GM18909 (cell line): ENCODE measurements around the gene TRIM47.

Experiments used
- ATAC-seq: cut with Tn5 transposase; IDR thresholded peaks from one replicate; pipeline ENCODE4 v1.9.1; 2021; ENCODE audit warnings: mild to moderate bottlenecking; ENCODE audit not compliant: unreplicated experiment, poor library complexity

Gene TRIM47

DNA sequence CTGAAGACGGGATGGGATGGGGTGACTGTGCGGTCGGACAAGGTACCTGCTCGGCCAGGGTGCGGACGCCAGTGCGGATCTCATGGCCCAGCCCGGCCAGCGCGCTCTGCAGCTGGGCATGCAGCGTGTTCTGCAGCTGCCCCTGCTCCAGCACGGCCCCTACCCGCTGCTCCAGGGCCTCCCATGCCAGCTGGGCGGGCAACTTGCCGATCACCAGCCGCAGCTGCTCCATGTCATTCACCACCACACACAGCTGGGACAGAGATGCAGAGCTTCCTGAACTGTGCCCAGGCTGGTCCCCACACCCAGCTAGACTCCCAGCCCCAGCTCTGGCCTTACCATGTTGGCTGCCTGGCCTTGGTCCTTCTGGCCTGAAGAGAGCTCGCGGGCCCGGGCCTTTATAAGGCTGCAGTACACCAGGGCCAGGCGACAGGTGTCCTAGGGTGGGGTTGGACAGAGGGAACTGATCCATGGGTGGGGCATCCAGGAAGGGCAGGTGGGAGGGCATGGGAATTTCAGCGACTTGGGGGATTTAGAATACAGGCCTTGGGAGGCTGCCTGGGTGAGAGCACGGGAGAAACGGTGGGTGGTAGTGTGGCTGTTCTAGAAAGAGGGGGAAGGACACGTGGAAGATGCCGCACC, 44.0 kb downstream of the TRIM47 start:
- ATAC-seq: no peak

DNA sequence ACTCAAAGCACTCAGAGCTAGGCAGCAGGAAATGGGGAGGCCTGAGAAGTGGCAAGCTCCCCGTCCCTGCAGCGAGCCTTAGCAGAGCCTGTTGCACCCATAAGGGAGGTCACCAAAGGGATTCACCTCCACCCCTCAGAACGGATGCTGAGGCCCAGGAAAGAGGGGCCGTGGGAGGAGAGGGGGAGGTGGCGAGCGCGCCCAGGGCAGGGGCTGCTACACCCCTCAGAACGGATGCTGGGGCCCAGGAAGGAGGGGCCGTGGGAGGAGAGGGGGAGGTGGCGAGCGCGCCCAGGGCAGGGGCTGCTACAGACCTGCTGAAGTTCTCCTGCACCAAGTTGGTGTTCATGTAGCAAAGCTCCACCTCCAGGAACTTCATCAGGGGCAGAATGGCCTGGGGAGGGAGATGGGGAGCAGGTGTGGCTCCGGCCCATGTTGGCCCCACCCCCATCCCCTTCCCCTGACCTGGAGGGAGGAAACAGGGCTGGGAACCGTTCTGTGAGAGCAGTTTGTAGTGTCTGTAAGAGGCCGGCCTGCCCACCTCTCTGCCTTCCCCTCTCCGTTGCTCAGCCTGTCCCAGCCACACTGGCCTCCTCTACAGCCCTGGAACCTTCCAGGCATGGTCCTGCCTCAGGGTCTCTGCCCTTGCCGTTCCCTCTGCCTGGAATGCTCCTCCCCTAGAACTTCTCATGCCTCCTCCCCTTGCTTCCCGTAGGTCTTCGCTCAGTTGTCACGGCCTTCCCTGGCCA, 45.6 kb downstream of the TRIM47 start:
- ATAC-seq: no peak

DNA sequence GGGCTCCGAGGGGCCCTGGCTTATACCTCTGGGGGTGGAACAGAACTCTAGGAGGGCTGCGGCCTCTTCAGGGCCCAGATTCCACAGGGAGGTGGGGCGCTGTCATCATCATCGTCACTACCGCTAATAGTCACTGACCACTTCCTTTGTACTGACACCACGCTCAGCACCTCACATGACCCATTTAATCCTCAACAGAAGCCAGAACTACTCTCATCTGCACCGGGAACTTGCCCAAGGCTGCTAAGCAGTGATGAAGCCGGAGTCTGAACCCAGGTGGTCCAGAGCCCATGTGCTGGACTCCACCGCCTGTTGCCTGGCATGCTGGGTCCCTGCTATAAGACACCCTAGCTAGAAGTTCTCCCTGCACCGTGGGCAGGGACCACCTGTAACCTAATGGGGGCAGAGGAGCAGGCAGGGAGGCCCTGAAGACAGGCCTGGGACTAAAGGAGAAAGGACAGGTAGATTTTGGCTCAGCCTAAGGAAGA, 46.2 kb downstream of the TRIM47 start:
- ATAC-seq: no peak

DNA sequence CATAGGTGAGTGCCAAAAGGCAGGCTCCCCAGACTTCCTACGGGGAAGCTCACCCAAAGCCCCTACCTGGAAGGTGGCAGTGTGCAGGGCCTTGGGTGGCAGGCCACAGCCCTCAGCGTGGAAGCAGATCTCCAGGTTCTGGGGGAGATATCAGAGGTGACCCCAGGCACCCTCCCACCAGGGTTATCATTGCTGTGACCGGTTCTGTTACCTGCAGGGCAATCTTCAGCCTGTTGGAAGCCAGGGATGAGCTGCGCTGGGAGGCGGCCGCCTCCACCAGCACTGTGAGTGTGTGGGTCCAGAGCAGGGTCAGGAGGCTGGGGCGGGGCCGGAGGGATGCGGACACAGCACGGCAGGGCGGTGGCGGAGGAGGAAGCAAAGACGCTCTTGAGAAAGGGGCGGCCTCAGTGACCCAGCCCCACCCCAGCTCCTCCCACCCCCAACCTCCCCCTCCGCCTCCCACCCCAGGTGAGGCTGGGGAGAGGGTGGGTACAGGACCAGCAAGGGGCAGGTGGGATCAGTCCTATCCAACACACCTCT, 47.3 kb downstream of the TRIM47 start:
- no peak for ATAC-seq

DNA sequence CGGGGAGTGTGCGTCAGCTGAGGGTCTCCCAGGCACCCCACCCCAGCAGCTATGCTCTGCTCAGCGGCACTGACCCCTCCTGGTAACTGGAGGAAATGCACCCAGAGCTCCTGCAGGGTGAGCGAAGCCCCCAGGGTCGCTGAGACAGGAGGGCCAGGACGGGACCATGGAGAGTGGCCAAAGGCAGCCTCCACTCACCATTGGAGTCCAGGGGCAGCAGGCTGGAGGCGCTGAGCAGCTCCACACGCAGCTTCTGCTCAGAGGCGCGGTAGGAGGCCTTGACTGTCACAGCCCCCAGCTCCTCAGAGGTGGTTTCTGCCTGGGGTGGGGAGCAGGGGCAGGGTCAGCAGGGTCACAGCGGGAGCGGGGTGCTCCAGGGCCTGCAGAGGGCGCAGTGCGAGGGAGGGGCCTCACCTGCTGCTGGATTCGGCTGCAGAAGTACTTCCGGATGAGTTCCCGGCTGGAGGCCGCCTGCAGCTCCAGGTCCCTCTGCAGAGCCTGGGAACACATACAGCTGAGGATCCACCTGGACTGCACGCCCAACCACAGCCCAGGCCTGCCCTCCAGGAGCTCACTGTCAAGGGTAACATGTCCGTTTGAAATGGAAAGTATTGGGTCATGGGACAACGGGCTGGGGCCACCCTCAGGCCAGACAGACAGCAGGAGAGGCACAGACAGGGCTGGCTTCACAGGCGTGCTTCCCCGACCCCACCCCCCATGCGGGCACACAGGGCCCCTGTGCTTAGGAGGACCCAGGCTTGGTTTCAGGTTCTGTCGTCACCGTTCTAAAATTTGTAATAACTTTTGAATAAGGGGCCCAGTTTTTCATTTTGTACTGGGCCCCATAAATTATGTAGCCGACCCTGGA, 48.0 kb downstream of the TRIM47 start:
- ATAC-seq: no peak

DNA sequence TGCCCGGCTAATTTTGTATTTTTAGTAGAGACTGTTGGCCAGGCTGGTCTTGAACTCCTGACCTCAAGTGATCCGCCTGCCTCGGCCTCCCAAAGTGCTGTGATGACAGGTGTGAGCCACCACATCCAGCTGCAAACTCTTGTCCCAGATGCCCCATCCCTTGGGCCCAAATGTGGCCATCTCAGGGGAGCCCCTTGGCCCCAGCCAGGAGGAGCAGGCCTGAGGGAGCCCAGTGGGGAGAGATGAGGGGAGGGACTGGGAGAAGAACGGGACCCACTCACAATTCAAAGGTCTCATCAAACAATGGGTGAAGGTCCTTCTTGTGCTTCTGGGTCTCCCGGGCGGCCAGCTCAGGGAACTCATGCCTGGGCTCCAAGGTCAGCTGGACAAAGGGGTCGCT, 48.6 kb downstream of the TRIM47 start:
- no peak for ATAC-seq

DNA sequence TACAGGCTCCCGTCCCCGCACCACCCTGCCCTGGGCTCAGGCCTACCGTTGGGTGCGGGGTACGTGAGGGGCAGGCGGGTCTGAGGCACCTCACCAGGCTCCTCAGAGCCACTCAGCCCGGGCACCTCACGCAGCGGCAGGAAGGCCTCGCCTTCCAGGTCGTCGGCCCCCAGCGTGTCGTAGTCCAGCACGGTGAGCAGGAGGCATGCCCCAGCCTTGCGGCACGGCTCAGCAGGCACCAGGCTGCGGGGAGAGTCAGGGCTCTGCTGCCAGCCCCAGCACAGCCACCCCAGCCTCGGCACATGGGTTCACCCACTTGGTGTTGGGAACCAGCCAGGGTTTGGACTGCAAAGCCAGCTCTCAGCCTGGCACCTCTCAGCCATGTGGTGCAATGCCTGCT, 49.6 kb downstream of the TRIM47 start:
- no peak for ATAC-seq

DNA sequence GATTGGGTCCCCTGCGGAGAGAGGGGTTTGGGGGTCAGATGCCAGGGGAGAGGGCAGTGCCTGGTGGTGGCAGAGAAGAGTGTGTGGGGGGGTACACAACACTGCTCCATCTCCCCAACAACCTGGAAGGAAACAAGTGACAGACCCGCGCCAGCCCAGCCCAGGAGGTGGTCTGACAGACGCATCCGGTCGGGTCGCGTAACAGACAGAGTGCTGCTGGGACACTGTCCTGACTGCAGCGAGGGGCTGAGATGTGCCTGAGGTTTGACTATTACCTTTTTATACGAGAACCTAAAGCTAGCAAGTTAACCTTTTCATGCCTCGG, 50.3 kb downstream of the TRIM47 start:
- ATAC-seq: no peak

DNA sequence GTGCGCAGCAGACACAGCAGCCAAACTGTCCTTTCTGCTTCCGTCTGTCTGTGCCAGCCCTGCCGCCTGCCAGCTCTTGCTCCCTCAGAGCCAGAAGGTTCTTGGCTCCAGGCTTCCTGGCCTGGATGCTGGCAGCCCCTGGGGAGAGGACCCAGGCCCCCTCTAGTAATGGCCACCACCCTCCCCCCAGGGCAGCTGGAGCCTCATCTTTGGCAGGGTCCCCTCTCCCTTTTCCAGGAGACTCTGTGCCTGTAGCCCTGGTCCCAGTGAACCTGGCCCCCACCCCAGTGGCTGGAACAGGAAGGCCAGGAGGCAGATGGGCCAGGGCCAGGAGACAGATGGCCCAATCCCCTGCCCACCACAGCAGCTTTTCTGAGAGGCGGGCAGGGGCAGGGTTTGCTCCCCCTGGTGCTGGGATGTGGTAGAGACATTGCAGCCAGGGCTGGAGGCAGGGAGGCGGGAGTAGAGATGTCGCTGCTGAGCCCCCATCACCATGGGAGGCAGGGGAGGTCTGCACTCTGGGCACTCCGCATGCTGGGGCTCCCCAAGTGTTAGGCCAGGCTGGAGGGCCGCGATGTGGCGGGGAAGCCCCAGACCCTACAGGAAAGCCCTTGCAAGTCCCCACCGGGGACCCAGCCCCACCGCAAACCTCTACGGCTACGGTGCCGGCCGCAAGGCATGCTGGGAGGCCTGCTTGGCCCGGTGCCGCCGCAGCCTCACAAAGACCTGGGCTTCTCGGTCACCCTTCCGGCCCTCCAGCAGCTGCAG, 50.9 kb downstream of the TRIM47 start:
- ATAC-seq: no peak

DNA sequence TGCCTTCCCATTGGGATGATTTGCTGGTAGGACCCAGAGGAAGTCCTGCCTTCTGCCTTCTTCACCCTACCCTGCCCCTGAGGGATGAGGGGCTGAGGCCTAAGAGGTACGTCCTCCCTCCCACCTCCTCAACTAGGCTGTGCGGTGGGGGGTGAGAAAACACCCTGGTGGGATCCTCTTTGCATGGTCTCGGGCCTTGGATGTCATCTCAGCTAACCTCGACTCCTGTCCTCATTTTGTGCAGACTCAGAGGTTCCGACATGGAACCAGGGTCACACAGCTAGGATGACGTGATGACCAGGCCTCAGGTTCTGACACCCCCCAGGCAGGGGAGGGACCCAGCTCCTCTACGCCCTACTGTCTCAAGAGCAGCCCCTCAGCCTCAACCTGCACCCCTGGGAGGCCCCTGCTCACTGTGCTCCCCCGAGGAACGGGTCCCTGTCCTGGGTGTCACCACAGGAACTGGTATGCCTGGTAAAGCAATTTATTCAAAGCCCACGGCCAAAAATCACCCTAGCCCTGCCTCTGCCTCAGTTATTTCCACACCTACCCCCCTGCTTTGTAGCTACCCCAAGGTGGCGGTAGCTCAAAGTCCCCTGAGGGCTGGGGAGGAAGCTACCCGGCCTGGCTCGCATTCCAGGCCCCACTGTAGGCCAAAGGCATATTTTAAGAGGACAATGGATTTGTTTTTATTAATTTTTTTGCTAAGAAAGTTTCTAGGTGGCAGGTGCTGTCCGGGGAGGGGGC, 51.6 kb downstream of the TRIM47 start:
- ATAC-seq: no peak

DNA sequence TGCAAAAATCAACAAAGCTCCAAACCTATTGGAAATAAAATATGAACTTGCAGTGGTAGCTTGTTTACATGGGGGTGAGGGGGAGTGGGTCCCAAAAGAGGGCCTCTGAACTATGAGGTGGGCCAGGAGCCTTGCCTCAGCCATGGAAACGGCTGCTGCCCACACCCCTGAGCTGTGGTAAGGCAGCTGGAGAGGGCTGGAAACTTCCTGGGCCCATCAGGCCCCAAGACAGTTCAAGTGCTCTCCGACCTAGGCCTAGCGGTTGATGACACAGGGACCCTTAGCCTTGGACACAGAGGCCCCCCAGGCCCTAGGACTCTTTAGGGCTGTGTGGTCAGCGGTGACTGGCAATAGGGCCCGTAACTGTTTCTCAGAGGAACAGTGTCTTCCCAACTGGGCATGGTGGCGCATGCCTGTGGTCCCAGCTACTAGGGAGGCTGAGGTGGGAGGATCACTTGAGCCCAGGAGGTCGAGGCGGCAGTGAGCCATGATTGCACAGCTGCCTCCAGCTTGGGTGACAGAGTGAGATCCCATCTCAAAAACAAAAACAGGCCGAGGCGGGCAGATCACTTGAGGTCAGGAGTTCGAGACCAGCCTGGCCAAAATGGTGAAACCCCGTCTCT, 52.5 kb downstream of the TRIM47 start:
- ATAC-seq: no peak

DNA sequence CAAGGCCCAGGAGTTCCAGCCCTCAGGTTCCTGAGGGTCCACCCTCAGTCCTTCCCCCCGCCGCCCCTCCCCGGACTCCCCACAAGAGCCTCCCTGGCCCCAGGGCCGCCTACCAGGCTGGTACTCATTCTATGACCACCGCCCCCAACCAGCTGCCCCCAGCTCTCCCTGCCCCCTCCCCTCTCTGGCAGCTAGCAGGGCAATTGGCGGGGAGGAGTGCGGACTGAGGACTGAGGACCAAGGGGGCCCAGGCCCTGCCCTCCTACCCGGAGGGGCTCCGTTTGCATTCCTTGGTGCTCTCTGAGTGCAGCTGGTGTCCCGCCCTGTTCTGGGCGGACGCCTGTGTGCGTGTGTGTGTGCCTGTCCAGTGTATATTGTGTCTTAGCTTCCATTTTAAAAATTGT, 53.2 kb downstream of the TRIM47 start:
- ATAC-seq: no peak

DNA sequence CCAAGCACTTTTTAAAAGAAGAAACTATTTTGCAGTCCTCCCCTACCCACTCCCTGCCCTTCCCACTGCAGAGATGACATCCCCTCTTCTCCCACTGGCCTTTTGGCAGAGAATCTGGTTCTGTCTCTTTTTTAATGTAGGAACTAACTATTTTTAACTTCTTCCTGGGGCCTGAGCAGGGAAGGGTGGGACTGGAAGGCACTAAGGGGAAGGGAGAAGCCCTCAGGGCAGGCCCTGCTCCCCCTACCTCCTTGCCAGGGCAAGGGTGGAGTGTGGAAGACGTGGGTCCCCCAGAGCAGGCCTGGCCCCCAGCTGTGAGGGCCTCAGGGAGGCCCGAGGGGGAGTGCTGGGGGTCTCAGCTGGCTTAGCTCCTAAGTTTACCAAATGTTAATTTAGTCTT, 53.7 kb downstream of the TRIM47 start:
- ATAC-seq: no peak
